ENCODE results near the gene FKBP3.

FKBP3 gene

GRCh38 chr14:45070215-45070614 is 64.1 kb downstream of the FKBP3 start:
- in situ Hi-C loops (cut with HindIII; ENCODE audit: low pct_unique_long_range_greater_than_20kb, low sequenced_read_pairs) = no loop called here
- no peak for DNase-seq (ENCODE audit: low read depth in 1 of 2, low spot score in 1 of 2)
- TF ChIP-seq JUND (IDR thresholded peaks at IDR 0.05; ENCODE audit: low read depth) = no peak

DNA sequence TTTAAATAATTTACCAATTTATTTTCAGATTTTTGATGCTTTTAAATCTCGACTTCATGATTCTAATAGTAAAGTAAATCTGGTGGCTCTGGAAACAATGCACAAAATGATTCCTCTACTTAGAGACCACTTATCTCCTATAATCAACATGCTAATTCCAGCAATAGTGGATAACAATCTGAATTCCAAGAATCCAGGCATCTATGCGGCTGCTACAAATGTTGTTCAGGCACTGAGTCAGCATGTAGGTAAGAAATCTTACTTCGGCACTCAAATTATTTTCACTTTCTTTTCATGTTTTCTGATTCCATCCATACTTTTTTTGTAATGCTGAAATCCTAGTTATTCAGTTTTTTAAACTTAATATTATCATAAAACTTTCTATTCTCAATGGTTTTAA is 65.9 kb downstream of the FKBP3 start:
- DNase-seq (ENCODE audit: low read depth in 1 of 2, low spot score in 1 of 2) = peak in 1 of 2 experiments; percentile 42
- no peak for TF ChIP-seq JUND (IDR thresholded peaks at IDR 0.05; ENCODE audit: low read depth)
- in situ Hi-C loops (cut with HindIII; ENCODE audit: low pct_unique_long_range_greater_than_20kb, low sequenced_read_pairs) = no loop called here

DNA sequence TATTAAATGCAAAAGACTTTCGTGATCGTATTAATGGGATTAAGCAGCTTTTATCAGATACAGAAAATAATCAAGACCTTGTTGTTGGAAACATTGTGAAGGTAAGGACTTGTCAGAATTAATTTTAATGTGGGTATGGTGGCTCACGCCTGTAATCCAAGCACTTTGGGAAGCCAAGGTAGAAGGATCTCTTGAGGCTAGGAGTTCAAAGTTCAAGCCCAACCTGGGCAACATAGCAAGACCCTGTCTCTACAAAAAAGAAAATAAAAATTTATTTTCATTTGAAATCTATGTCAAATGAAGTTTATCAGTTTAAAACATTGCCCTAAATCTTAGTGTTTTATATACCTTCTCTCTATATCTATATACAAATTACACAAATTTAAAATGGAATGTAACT is 67.6 kb downstream of the FKBP3 start:
- in situ Hi-C loops (cut with HindIII; ENCODE audit: low pct_unique_long_range_greater_than_20kb, low sequenced_read_pairs) = no loop called here
- no peak for TF ChIP-seq JUND (IDR thresholded peaks at IDR 0.05; ENCODE audit: low read depth)
- DNase-seq (ENCODE audit: low read depth in 1 of 2, low spot score in 1 of 2) = no peak

DNA sequence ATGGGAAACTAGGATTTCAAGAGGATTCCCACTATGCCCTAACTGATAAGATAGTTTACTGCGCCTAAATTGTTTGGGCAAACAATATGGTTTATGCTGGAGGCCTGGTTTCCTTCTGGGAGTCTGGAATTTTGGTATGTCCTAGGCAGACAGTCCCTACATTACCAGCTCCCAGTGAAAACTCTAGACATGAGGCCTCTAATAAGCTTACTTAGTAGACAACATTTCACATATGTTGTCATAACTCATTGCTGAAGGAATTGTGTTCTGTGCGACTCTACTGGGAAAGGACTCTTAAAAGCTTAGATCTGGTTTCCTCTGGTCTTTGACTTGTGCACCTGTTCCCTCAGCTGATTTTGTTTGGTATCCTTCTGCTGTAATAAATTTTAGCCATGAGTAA is 68.3 kb downstream of the FKBP3 start:
- in situ Hi-C loops (cut with HindIII; ENCODE audit: low pct_unique_long_range_greater_than_20kb, low sequenced_read_pairs) = no loop called here
- no peak for DNase-seq (ENCODE audit: low read depth in 1 of 2, low spot score in 1 of 2)
- no peak for TF ChIP-seq JUND (IDR thresholded peaks at IDR 0.05; ENCODE audit: low read depth)

Measured in T47D (cell line).